HG03280 (cell line): ENCODE measurements around the gene ZNF492.
"Not testable (repeated sequence)": the region's sequence is repeated elsewhere in the genome, so short reads cannot be mapped to it uniquely, and the experiment has no call there.

ENCODE experiments used
- ATAC-seq: cut with Tn5 transposase; IDR thresholded peaks from one replicate; pipeline ENCODE4 v1.9.1; 2021; ENCODE audit warnings: mild to moderate bottlenecking, moderate library complexity; ENCODE audit not compliant: unreplicated experiment

Gene ZNF492

GRCh38 chr19:22633706-22634449, at the start of gene ZNF492:
TSS of gene ZNF492 (plus strand) at chr19:22634324. CDS start at chr19:22653400, 19,076 bp downstream.
- not testable (repeated sequence) for ATAC-seq

GRCh38 chr19:22595422-22595821, 38.7 kb upstream of the ZNF492 start:
- no peak for ATAC-seq

GRCh38 chr19:22595918-22596341, 38.2 kb upstream of the ZNF492 start:
- no peak for ATAC-seq

GRCh38 chr19:22600690-22601648, 33.2 kb upstream of the ZNF492 start:
- ATAC-seq: no peak

- no peak for ATAC-seq
Measured at GRCh38 chr19:22601906-22602630, 32.1 kb upstream of the ZNF492 start.

GRCh38 chr19:22602631-22603272, 31.4 kb upstream of the ZNF492 start:
- no peak for ATAC-seq

- no peak for ATAC-seq
Measured at GRCh38 chr19:22603518-22604440, 30.3 kb upstream of the ZNF492 start.

- no peak for ATAC-seq
Measured at GRCh38 chr19:22604571-22605274, 29.4 kb upstream of the ZNF492 start.

- ATAC-seq: no peak
Measured at GRCh38 chr19:22605275-22606211, 28.6 kb upstream of the ZNF492 start.

GRCh38 chr19:22606212-22606553, 27.9 kb upstream of the ZNF492 start:
- no peak for ATAC-seq

- ATAC-seq: no peak
Measured at GRCh38 chr19:22606954-22607652, 27.0 kb upstream of the ZNF492 start.

GRCh38 chr19:22607653-22608430, 26.3 kb upstream of the ZNF492 start:
- ATAC-seq: no peak

- no peak for ATAC-seq
Measured at GRCh38 chr19:22608441-22608840, 25.7 kb upstream of the ZNF492 start.

- no peak for ATAC-seq
Measured at GRCh38 chr19:22609630-22610029, 24.5 kb upstream of the ZNF492 start.

GRCh38 chr19:22610121-22610520, 24.0 kb upstream of the ZNF492 start:
- no peak for ATAC-seq

GRCh38 chr19:22612316-22612715, 21.8 kb upstream of the ZNF492 start:
- ATAC-seq: no peak

- no peak for ATAC-seq
Measured at GRCh38 chr19:22616659-22617058, 17.5 kb upstream of the ZNF492 start.
